ENCODE results near the gene MLKL. TPM values are rescaled to one million over a fixed set of nuclear protein-coding genes. Genes with fewer than 3 reads are reported as not detected.

The MLKL gene
- total RNA-seq, 4 donors from 2014 or later = 1.9 to 4.8 (median 3.8) TPM

DNA sequence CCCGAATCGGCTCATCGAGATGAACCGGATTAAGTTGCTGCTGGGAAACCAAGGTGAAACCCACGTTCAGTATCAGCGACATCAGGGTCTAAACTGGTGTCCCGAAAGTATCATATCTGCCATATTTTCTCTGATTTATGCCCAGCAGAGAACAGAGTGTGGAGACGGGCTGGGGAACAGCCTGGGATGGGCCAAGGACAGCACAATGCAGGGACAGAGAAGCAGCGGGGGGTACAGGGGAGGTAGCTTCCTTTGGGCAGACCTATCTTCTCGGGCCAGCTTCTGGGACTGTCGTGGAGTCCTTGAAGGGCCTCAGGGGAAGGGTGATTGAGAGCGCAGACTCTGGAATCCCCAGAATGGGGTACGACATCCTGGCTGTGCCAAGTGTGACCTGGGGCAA lies 17.5 kb upstream of the MLKL start:
- H3K4me3 ChIP-seq (ENCODE audit: low read depth, poor library complexity, severe bottlenecking) = no peak overlapping the region
- TF ChIP-seq, protein P1, sequence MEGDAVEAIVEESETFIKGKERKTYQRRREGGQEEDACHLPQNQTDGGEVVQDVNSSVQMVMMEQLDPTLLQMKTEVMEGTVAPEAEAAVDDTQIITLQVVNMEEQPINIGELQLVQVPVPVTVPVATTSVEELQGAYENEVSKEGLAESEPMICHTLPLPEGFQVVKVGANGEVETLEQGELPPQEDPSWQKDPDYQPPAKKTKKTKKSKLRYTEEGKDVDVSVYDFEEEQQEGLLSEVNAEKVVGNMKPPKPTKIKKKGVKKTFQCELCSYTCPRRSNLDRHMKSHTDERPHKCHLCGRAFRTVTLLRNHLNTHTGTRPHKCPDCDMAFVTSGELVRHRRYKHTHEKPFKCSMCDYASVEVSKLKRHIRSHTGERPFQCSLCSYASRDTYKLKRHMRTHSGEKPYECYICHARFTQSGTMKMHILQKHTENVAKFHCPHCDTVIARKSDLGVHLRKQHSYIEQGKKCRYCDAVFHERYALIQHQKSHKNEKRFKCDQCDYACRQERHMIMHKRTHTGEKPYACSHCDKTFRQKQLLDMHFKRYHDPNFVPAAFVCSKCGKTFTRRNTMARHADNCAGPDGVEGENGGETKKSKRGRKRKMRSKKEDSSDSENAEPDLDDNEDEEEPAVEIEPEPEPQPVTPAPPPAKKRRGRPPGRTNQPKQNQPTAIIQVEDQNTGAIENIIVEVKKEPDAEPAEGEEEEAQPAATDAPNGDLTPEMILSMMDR (IDR thresholded peaks at IDR 0.05) = no peak
- TF ChIP-seq POLR2A (IDR thresholded peaks at IDR 0.05) = no peak
- intact Hi-C loops (cut with DNase I; ENCODE audit: low total_unique reads) = no loop called here
- no peak for DNase-seq (ENCODE audit: low spot score in 2 of 2)
- WGBS, 2 donors = 85 to 91% methylated on average over 13 of the region's 13 CpGs

DNA sequence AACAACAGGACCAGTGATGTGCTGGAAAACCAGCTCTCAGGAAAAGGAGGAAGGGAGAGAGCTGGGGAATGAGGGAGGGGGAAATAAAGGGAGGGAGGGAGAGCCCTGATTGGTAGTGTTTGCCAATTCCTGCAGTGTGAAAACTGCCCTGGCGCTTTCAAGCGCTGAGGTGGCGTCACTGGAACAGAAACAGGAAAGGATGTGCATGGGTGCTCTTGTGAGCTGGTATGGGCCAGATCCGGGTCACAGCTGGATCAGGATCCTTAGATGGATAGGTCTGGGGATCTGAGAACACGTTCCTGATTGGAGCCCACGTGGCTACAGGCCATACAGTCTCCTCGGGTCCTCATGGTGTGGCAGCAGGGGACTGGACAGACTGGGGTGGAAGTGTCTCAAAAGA lies 16.7 kb upstream of the MLKL start:
- H3K4me3 ChIP-seq (ENCODE audit: low read depth, poor library complexity, severe bottlenecking) = no peak overlapping the region
- 78 to 83% methylated on average over 7 of the region's 7 CpGs for WGBS, 2 donors
- TF ChIP-seq, protein P1 (IDR thresholded peaks at IDR 0.05) = no peak
- TF ChIP-seq POLR2A (IDR thresholded peaks at IDR 0.05) = no peak
- DNase-seq (ENCODE audit: low spot score in 2 of 2) = no peak
- intact Hi-C loops (cut with DNase I; ENCODE audit: low total_unique reads) = no loop called here

DNA sequence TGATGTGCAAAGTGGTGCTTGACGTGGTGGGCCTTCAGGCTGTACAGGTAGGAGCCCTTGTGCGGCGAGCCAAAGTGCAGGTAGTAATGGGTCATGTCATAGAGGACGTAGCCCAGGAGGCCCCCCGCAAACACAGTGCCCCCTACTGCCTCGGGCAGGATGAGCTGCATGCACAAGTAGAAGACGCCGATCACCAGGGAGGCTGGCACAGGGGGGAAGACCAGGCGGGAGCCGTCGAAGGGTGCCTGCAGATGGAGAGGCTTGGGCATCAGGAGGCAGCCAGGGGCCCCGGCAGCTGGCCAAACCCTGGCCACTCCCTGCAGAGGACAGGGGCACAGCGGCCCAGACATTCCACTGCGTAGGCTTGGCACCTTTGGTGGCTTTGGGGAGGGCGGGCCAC lies 15.7 kb upstream of the MLKL start:
- intact Hi-C loops (cut with DNase I; ENCODE audit: low total_unique reads) = no loop called here
- no peak for TF ChIP-seq POLR2A (IDR thresholded peaks at IDR 0.05)
- TF ChIP-seq, protein P1 (IDR thresholded peaks at IDR 0.05) = no peak
- DNase-seq (ENCODE audit: low spot score in 2 of 2) = no peak
- WGBS, 2 donors = 74 to 90% methylated on average over 14 to 15 of the region's 15 CpGs
- no peak overlapping the region for H3K4me3 ChIP-seq (ENCODE audit: low read depth, poor library complexity, severe bottlenecking)

DNA sequence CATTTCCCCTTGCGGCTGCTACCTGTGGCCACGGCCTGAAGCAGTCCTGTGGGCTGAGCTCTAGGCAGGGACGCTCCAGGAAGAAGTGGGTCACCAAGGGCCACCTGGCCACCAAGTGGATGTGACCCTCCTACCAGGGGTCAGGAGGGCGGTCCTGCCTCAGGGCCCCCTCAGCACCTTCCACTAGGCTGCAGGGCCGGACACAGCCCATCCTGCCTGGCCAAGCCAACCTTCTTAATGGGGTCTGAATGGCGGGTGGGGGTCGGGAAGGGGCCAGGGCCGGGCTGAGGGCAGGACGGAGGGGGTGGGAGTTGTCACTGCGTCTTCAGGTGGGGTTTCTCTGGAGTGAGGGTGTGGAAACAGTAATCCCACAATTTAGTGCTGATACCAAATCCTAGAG lies 13.2 kb upstream of the MLKL start:
- intact Hi-C loops (cut with DNase I; ENCODE audit: low total_unique reads) = no loop called here
- WGBS, 2 donors = 84 to 89% methylated on average over 9 to 10 of the region's 10 CpGs

DNA sequence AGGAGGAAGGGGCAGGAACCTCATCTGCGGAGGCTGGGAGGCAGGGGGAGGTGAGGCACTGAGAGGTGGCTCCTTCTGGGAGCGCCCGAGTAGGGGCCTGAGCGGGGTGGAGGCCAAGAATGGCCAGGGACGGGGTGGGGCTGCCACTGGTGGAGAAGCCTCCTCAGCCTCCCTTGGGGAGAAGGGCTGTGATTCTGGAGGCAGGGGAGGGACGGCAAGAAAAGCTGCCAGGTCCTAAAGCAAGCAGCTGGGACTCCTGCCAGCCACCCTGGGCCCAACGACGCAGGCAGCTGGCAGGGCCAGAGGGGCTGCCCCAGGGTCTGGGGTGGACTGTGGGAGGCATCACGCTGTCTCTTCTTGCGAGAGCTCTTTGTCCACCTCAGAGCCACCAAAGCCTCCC lies 12.7 kb upstream of the MLKL start:
- intact Hi-C loops (cut with DNase I; ENCODE audit: low total_unique reads) = no loop called here
- no peak for TF ChIP-seq POLR2A (IDR thresholded peaks at IDR 0.05)
- no peak for DNase-seq (ENCODE audit: low spot score in 2 of 2)
- no peak overlapping the region for H3K4me3 ChIP-seq (ENCODE audit: low read depth, poor library complexity, severe bottlenecking)
- WGBS, 2 donors = 72 to 78% methylated on average over 10 of the region's 10 CpGs

More for the DNA sequence above, 13.2 kb upstream of the MLKL start:
- DNase-seq (ENCODE audit: low spot score in 2 of 2) = no peak
- TF ChIP-seq POLR2A (IDR thresholded peaks at IDR 0.05) = no peak
- TF ChIP-seq, protein P1 (IDR thresholded peaks at IDR 0.05) = no peak
- H3K4me3 ChIP-seq (ENCODE audit: low read depth, poor library complexity, severe bottlenecking) = no peak overlapping the region

DNA sequence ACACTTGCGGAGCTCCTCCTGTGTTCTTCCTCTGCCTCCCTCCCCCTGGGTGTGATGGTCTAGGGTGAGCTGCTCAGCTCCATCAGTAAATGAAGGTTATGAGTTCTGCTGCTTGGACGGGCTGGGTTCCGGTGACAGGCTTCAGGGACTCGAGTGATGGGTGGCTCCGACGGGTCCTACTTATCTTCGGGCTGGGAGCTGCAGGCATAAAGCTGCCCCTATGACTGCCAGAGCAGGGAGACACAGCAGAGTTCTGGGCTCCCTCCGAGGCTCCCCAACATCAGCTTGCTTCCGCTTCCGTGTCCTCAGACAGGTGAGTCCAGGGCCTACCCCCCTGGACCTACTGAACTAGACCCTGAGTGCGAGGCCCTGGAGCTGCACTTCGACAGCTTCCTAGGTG lies 11.3 kb upstream of the MLKL start:
- WGBS, 2 donors = 92 to 94% methylated on average over 12 of the region's 12 CpGs
- intact Hi-C loops (cut with DNase I; ENCODE audit: low total_unique reads) = no loop called here
- no peak for DNase-seq (ENCODE audit: low spot score in 2 of 2)
- no peak overlapping the region for H3K4me3 ChIP-seq (ENCODE audit: low read depth, poor library complexity, severe bottlenecking)
- TF ChIP-seq, protein P1 (IDR thresholded peaks at IDR 0.05) = no peak
- TF ChIP-seq POLR2A (IDR thresholded peaks at IDR 0.05) = no peak

Data from lower leg skin (tissue), 4 donors.